Measurements from ENCODE around the gene ABHD11.
"Not testable (repeated sequence)": the region's sequence is repeated elsewhere in the genome, so short reads cannot be mapped to it uniquely, and the experiment has no call there.

The ABHD11 gene

GRCh38 chr7:73726083-73726466 is 12.5 kb downstream of the ABHD11 start:
- Histone ChIP-seq H2BK120ac (ENCODE audit: insufficient read depth, low read length, poor library complexity) (no peak overlapping the region), H2AK5ac (ENCODE audit: low read length) (no peak overlapping the region), H3K4ac (ENCODE audit: low read depth, low read length) (no peak overlapping the region), H4K8ac (ENCODE audit: low read depth, low read length) (no peak overlapping the region), H2BK12ac (ENCODE audit: low read length) (no peak overlapping the region), H3K27me3 (ENCODE audit: insufficient read depth, low read length) (no peaks in the 10 kb centered on the region), H3K4me1 (ENCODE audit: control insufficient read depth in 1 of 2, insufficient read depth in 2 of 2, low read length in 2 of 2) (no peaks in the 10 kb centered on the region), H2BK5ac (ENCODE audit: low read depth, low read length, poor library complexity) (no peak overlapping the region), H3K79me2 (ENCODE audit: control insufficient read depth, insufficient read depth, low read length, poor library complexity) (no peaks in the 10 kb centered on the region), H3K79me1 (ENCODE audit: low read length) (no peaks in the 10 kb centered on the region), H2AFZ (ENCODE audit: insufficient read depth, low read length, poor library complexity) (no peak overlapping the region), H3K36me3 (ENCODE audit: control insufficient read depth in 1 of 2, insufficient read depth in 2 of 2, low read length in 2 of 2) (no peaks in the 10 kb centered on the region), H3K23ac (ENCODE audit: low read length) (no peak overlapping the region), H3K9me3 (ENCODE audit: insufficient read depth, low read depth, low read length) (no peaks in the 10 kb centered on the region), H3K4me3 (ENCODE audit: low read depth, low read length) (no peak overlapping the region), H4K12ac (ENCODE audit: low read depth, low read length) (no peak overlapping the region), H3K14ac (ENCODE audit: low read length) (no peak overlapping the region), H3K27ac (ENCODE audit: low read depth, low read length) (no peak overlapping the region), H3K18ac (ENCODE audit: low read length) (no peak overlapping the region), H3K9ac (ENCODE audit: low read length) (no peak overlapping the region), H4K91ac (ENCODE audit: low read depth, low read length) (no peak overlapping the region), H3K4me2 (ENCODE audit: low read length) (no peak overlapping the region)
- no CpG with 5 or more reads among the region's 1 CpG for WGBS (ENCODE audit: extremely low coverage, insufficient coverage, insufficient read length)
- no peak for DNase-seq

GRCh38 chr7:73723813-73724212 is 14.8 kb downstream of the ABHD11 start:
- Histone ChIP-seq H3K14ac (ENCODE audit: low read length) (no peak overlapping the region), H2BK12ac (ENCODE audit: low read length) (no peak overlapping the region), H3K9ac (ENCODE audit: low read length) (no peak overlapping the region), H3K36me3 (ENCODE audit: control insufficient read depth in 1 of 2, insufficient read depth in 2 of 2, low read length in 2 of 2) (no peaks in the 10 kb centered on the region), H3K4ac (ENCODE audit: low read depth, low read length) (no peak overlapping the region), H2BK120ac (ENCODE audit: insufficient read depth, low read length, poor library complexity) (no peak overlapping the region), H3K4me3 (ENCODE audit: low read depth, low read length) (no peak overlapping the region), H2AK5ac (ENCODE audit: low read length) (no peak overlapping the region), H3K79me1 (ENCODE audit: low read length) (peaks cover 3% of the 10 kb centered on the region), H3K27ac (ENCODE audit: low read depth, low read length) (no peak overlapping the region), H4K91ac (ENCODE audit: low read depth, low read length) (no peak overlapping the region), H3K27me3 (ENCODE audit: insufficient read depth, low read length) (peaks cover 5% of the 10 kb centered on the region), H3K23ac (ENCODE audit: low read length) (no peak overlapping the region), H4K8ac (ENCODE audit: low read depth, low read length) (no peak overlapping the region), H3K4me1 (ENCODE audit: control insufficient read depth in 1 of 2, insufficient read depth in 2 of 2, low read length in 2 of 2) (peaks cover 2 to 4% of the 10 kb centered on the region in 2 experiments), H3K9me3 (ENCODE audit: insufficient read depth, low read depth, low read length) (no peaks in the 10 kb centered on the region), H2AFZ (ENCODE audit: insufficient read depth, low read length, poor library complexity) (no peak overlapping the region), H3K79me2 (ENCODE audit: control insufficient read depth, insufficient read depth, low read length, poor library complexity) (peaks cover 2% of the 10 kb centered on the region), H3K4me2 (ENCODE audit: low read length) (no peak overlapping the region), H2BK5ac (ENCODE audit: low read depth, low read length, poor library complexity) (no peak overlapping the region), H3K18ac (ENCODE audit: low read length) (no peak overlapping the region), H4K12ac (ENCODE audit: low read depth, low read length) (no peak overlapping the region)
- DNase-seq, result no peak
- WGBS (ENCODE audit: extremely low coverage, insufficient coverage, insufficient read length), result no CpG with 5 or more reads among the region's 3 CpGs

- no peak overlapping the region for H2BK120ac ChIP-seq (ENCODE audit: insufficient read depth, low read length, poor library complexity)
- no CpG with 5 or more reads among the region's 6 CpGs for WGBS (ENCODE audit: extremely low coverage, insufficient coverage, insufficient read length)
These were observed 15.8 kb downstream of the ABHD11 start for GRCh38 chr7:73722785-73723184.

GRCh38 chr7:73722182-73722581 is 16.4 kb downstream of the ABHD11 start:
- H3K9ac ChIP-seq (ENCODE audit: low read length); H3K79me1 ChIP-seq (ENCODE audit: low read length); H3K79me2 ChIP-seq (ENCODE audit: control insufficient read depth, insufficient read depth, low read length, poor library complexity); DNase-seq; H3K4me1 ChIP-seq (ENCODE audit: control insufficient read depth in 1 of 2, insufficient read depth in 2 of 2, low read length in 2 of 2); H2BK5ac ChIP-seq (ENCODE audit: low read depth, low read length, poor library complexity); H2AFZ ChIP-seq (ENCODE audit: insufficient read depth, low read length, poor library complexity); H4K12ac ChIP-seq (ENCODE audit: low read depth, low read length); H3K18ac ChIP-seq (ENCODE audit: low read length); H4K91ac ChIP-seq (ENCODE audit: low read depth, low read length); H4K8ac ChIP-seq (ENCODE audit: low read depth, low read length); H3K14ac ChIP-seq (ENCODE audit: low read length); H2BK120ac ChIP-seq (ENCODE audit: insufficient read depth, low read length, poor library complexity); H2BK12ac ChIP-seq (ENCODE audit: low read length); H3K23ac ChIP-seq (ENCODE audit: low read length); H2AK5ac ChIP-seq (ENCODE audit: low read length); H3K27ac ChIP-seq (ENCODE audit: low read depth, low read length); H3K9me3 ChIP-seq (ENCODE audit: insufficient read depth, low read depth, low read length); H3K4ac ChIP-seq (ENCODE audit: low read depth, low read length); H3K27me3 ChIP-seq (ENCODE audit: insufficient read depth, low read length); H3K36me3 ChIP-seq (ENCODE audit: control insufficient read depth in 1 of 2, insufficient read depth in 2 of 2, low read length in 2 of 2); H3K4me3 ChIP-seq (ENCODE audit: low read depth, low read length); H3K4me2 ChIP-seq (ENCODE audit: low read length): not testable (repeated sequence)
- WGBS (ENCODE audit: extremely low coverage, insufficient coverage, insufficient read length), result no CpG with 5 or more reads among the region's 4 CpGs

More at GRCh38 chr7:73722785-73723184, 15.8 kb downstream of the ABHD11 start:
- H2AFZ ChIP-seq (ENCODE audit: insufficient read depth, low read length, poor library complexity), result no peak overlapping the region
- no peak overlapping the region for H3K23ac ChIP-seq (ENCODE audit: low read length)
- peaks cover 5% of the 10 kb centered on the region for H3K27me3 ChIP-seq (ENCODE audit: insufficient read depth, low read length)
- peaks cover 3 to 9% of the 10 kb centered on the region in 2 experiments for H3K4me1 ChIP-seq (ENCODE audit: control insufficient read depth in 1 of 2, insufficient read depth in 2 of 2, low read length in 2 of 2)
- H3K79me2 ChIP-seq (ENCODE audit: control insufficient read depth, insufficient read depth, low read length, poor library complexity), result peaks cover 2% of the 10 kb centered on the region
- H3K4me2 ChIP-seq (ENCODE audit: low read length), result no peak overlapping the region
- H4K8ac ChIP-seq (ENCODE audit: low read depth, low read length), result no peak overlapping the region
- no peak overlapping the region for H3K4ac ChIP-seq (ENCODE audit: low read depth, low read length)
- DNase-seq, result no peak
- H3K36me3 ChIP-seq (ENCODE audit: control insufficient read depth in 1 of 2, insufficient read depth in 2 of 2, low read length in 2 of 2), result no peaks in the 10 kb centered on the region
- peaks cover 3% of the 10 kb centered on the region for H3K79me1 ChIP-seq (ENCODE audit: low read length)
- no peak overlapping the region for H2BK12ac ChIP-seq (ENCODE audit: low read length)
- no peak overlapping the region for H2BK5ac ChIP-seq (ENCODE audit: low read depth, low read length, poor library complexity)
- H3K9me3 ChIP-seq (ENCODE audit: insufficient read depth, low read depth, low read length), result no peaks in the 10 kb centered on the region
- no peak overlapping the region for H3K18ac ChIP-seq (ENCODE audit: low read length)
- no peak overlapping the region for H4K12ac ChIP-seq (ENCODE audit: low read depth, low read length)
- H3K9ac ChIP-seq (ENCODE audit: low read length), result no peak overlapping the region
- H3K4me3 ChIP-seq (ENCODE audit: low read depth, low read length), result no peak overlapping the region
- no peak overlapping the region for H4K91ac ChIP-seq (ENCODE audit: low read depth, low read length)
- H2AK5ac ChIP-seq (ENCODE audit: low read length), result no peak overlapping the region
- no peak overlapping the region for H3K14ac ChIP-seq (ENCODE audit: low read length)
- H3K27ac ChIP-seq (ENCODE audit: low read depth, low read length), result no peak overlapping the region
